WTC11 (cell line): ENCODE results near the gene FSD2. TPM values are rescaled to one million over a fixed set of nuclear protein-coding genes. Genes with fewer than 3 reads are reported as not detected.

Experiments
- ATAC-seq: fragments of 200-7000 bp; cut with Tn5 transposase; 2 replicates; pipeline ENCODE4 v1.10.0; 2021; ENCODE audit warnings: mild to moderate bottlenecking, moderate library complexity
- CTCF ChIA-PET: fragments of 300-600 bp; sonication (Branson Sonifier 250); formaldehyde crosslinking; loops from one replicate; lab custom pipeline; 2021; ENCODE audit warnings: antibody characterized with exemption; lab: Charles Lee
- POLR2A ChIA-PET: fragments of 350-600 bp; sonication (Branson Sonifier 250); formaldehyde crosslinking; loops from one replicate; lab custom pipeline; 2021; ENCODE audit warnings: antibody characterized with exemption; lab: Charles Lee
- DNase-seq: peaks from one replicate; pipeline ENCODE4 v3.0.0; 2021; ENCODE audit warnings: low spot score
- H3K27ac Mint-ChIP-seq: 2 replicates; pipeline ENCODE4 v1.8.0; 2021; ENCODE audit warnings: mixed read lengths
- H3K27me3 Mint-ChIP-seq: 2 replicates; pipeline ENCODE4 v1.8.0; 2021; ENCODE audit warnings: low read depth, mild to moderate bottlenecking, moderate library complexity, mixed read lengths
- H3K36me3 Mint-ChIP-seq: 2 replicates; pipeline ENCODE4 v1.8.0; 2021; ENCODE audit warnings: mixed read lengths
- H3K4me1 Mint-ChIP-seq: 2 replicates; pipeline ENCODE4 v1.8.0; 2022; ENCODE audit warnings: mixed read lengths
- H3K4me3 Mint-ChIP-seq: 2 replicates; pipeline ENCODE4 v1.8.0; 2021; ENCODE audit warnings: mild to moderate bottlenecking, moderate library complexity, mixed read lengths
- H3K9me3 Mint-ChIP-seq: 2 replicates; pipeline ENCODE4 v1.8.0; 2021; ENCODE audit warnings: mixed read lengths
- FOXP1 ChIP-seq: sonication (generic); formaldehyde crosslinking; IDR thresholded peaks from 2 replicates; pipeline ENCODE4 v1.8.0; 2022; ENCODE audit warnings: missing genetic modification reagents, mild to moderate bottlenecking, moderate library complexity, borderline replicate concordance
- GABPB1 ChIP-seq: sonication (generic); formaldehyde crosslinking; IDR thresholded peaks from 2 replicates; pipeline ENCODE4 v1.8.1; 2023; ENCODE audit warnings: mild to moderate bottlenecking, missing genetic modification reagents
- GTF2I ChIP-seq: fragments of 250-450 bp; sonication (Bioruptor Pico); conservative IDR thresholded peaks from 2 replicates; pipeline ENCODE4 v1.4.0; 2021; ENCODE audit warnings: mild to moderate bottlenecking
- MXD4 ChIP-seq: fragments of 250-450 bp; sonication (Bioruptor Pico); IDR thresholded peaks from 2 replicates; pipeline ENCODE4 v1.8.0; 2021; ENCODE audit warnings: mild to moderate bottlenecking, moderate library complexity, borderline replicate concordance
- NFE2L1 ChIP-seq: sonication (generic); formaldehyde crosslinking; IDR thresholded peaks from 2 replicates; pipeline ENCODE4 v1.8.1; 2023; ENCODE audit warnings: missing genetic modification reagents
- NR2C2 ChIP-seq: sonication (generic); formaldehyde crosslinking; IDR thresholded peaks from 2 replicates; pipeline ENCODE4 v1.8.0; 2022; ENCODE audit warnings: mild to moderate bottlenecking, missing genetic modification reagents
- RORB ChIP-seq: fragments of 250-450 bp; sonication (Bioruptor Pico); IDR thresholded peaks from 2 replicates; pipeline ENCODE4 v1.9.0; 2021; ENCODE audit warnings: mild to moderate bottlenecking
- SMAD3 ChIP-seq: sonication (generic); formaldehyde crosslinking; IDR thresholded peaks from 2 replicates; pipeline ENCODE4 v1.8.0; 2022; ENCODE audit warnings: missing genetic modification reagents, mild to moderate bottlenecking, borderline replicate concordance
- TP53 ChIP-seq: sonication (generic); formaldehyde crosslinking; IDR thresholded peaks from 2 replicates; pipeline ENCODE4 v1.8.1; 2023; ENCODE audit warnings: mild to moderate bottlenecking, missing genetic modification reagents
- ZNF121 ChIP-seq: sonication (generic); formaldehyde crosslinking; IDR thresholded peaks from 2 replicates; pipeline ENCODE4 v1.8.0; 2023; ENCODE audit warnings: missing genetic modification reagents
- ZNF138 ChIP-seq: sonication (generic); formaldehyde crosslinking; conservative IDR thresholded peaks from 2 replicates; pipeline ENCODE4 v1.8.1; 2022; ENCODE audit warnings: mild to moderate bottlenecking, moderate library complexity, missing genetic modification reagents
- ZNF219 ChIP-seq: sonication (generic); formaldehyde crosslinking; IDR thresholded peaks from 2 replicates; pipeline ENCODE4 v1.8.0; 2023; ENCODE audit warnings: missing genetic modification reagents, mild to moderate bottlenecking, borderline replicate concordance
- ZNF396 ChIP-seq: fragments of 250-450 bp; sonication (Bioruptor Pico); IDR thresholded peaks from 2 replicates; pipeline ENCODE4 v1.8.0; 2021; ENCODE audit warnings: mild to moderate bottlenecking, moderate library complexity, borderline replicate concordance
- ZNF416 ChIP-seq: fragments of 250-450 bp; sonication (Bioruptor Pico); IDR thresholded peaks from 2 replicates; pipeline ENCODE4 v1.9.0; 2021; ENCODE audit warnings: mild to moderate bottlenecking, inconsistent platforms
- total RNA-seq: library from RNA; stranded (reverse); gene quantifications from 3 replicates; pipeline ENCODE4 v1.2.3, GENCODE V29; 2021
- TF ChIP-seq, protein P1 (sequence below): sonication (generic); formaldehyde crosslinking; IDR thresholded peaks from 2 replicates; pipeline ENCODE4 v1.8.1; 2023; ENCODE audit warnings: mild to moderate bottlenecking, moderate library complexity, missing genetic modification reagents
- TF ChIP-seq, protein P2 (sequence below): fragments of 250-450 bp; sonication (Bioruptor Pico); IDR thresholded peaks from 2 replicates; pipeline ENCODE4 v1.9.0; 2021; ENCODE audit warnings: mild to moderate bottlenecking
- TF ChIP-seq, protein P3 (sequence below): sonication (generic); formaldehyde crosslinking; IDR thresholded peaks from 2 replicates; pipeline ENCODE4 v1.8.1; 2023; ENCODE audit warnings: mild to moderate bottlenecking, missing genetic modification reagents, borderline replicate concordance
- TF ChIP-seq, protein P4 (sequence below): sonication (generic); formaldehyde crosslinking; IDR thresholded peaks from 2 replicates; pipeline ENCODE4 v1.8.1; 2023; ENCODE audit warnings: mild to moderate bottlenecking, missing genetic modification reagents, moderate library complexity

FSD2 gene
- total RNA-seq, 1 experiment from 2014 or later = not detected

DNA sequence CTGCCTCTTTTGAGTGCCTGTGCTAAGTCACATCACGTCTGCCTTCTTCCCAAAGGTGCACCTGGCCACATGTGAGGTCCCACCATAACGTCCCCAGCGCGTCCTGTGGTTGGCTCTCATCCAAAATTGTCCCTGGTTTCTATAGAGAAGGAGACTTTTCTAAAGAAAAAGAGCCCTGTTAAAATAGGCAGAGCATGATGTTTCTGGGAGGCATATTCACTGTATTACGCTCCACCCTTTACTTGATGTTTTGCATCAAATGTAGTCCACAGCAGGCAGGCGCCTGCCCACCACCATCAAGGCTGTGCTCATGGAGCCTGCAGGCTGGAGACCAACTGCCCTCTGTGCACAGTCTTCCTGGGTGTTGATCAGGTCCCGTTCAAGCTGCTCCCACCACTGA is 39.8 kb upstream of the FSD2 start:
- H3K27me3 Mint-ChIP-seq = no peaks in the 10 kb centered on the region
- no peaks in the 10 kb centered on the region for H3K36me3 Mint-ChIP-seq
- ChIA-PET POLR2A (no interaction called here), CTCF (no interaction called here)
- DNase-seq = no peak
- H3K4me3 Mint-ChIP-seq = no peak overlapping the region
- TF ChIP-seq GTF2I (CRISPR knock-in tag) (no peak), NFE2L1 (CRISPR knock-in tag) (no peak), FOXP1 (no peak), TP53 (CRISPR knock-in tag) (no peak), NR2C2 (CRISPR knock-in tag) (no peak), RORB (CRISPR knock-in tag) (no peak), ZNF219 (no peak), MXD4 (CRISPR knock-in tag) (no peak), SMAD3 (CRISPR knock-in tag) (no peak), GABPB1 (CRISPR knock-in tag) (no peak), ZNF416 (CRISPR knock-in tag) (no peak), ZNF138 (CRISPR knock-in tag) (no peak), ZNF121 (no peak)
- TF ChIP-seq, protein P1, sequence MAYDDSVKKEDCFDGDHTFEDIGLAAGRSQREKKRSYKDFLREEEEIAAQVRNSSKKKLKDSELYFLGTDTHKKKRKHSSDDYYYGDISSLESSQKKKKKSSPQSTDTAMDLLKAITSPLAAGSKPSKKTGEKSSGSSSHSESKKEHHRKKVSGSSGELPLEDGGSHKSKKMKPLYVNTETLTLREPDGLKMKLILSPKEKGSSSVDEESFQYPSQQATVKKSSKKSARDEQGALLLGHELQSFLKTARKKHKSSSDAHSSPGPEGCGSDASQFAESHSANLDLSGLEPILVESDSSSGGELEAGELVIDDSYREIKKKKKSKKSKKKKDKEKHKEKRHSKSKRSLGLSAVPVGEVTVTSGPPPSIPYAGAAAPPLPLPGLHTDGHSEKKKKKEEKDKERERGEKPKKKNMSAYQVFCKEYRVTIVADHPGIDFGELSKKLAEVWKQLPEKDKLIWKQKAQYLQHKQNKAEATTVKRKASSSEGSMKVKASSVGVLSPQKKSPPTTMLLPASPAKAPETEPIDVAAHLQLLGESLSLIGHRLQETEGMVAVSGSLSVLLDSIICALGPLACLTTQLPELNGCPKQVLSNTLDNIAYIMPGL (CRISPR knock-in tag) = no peak
- TF ChIP-seq, protein P2, sequence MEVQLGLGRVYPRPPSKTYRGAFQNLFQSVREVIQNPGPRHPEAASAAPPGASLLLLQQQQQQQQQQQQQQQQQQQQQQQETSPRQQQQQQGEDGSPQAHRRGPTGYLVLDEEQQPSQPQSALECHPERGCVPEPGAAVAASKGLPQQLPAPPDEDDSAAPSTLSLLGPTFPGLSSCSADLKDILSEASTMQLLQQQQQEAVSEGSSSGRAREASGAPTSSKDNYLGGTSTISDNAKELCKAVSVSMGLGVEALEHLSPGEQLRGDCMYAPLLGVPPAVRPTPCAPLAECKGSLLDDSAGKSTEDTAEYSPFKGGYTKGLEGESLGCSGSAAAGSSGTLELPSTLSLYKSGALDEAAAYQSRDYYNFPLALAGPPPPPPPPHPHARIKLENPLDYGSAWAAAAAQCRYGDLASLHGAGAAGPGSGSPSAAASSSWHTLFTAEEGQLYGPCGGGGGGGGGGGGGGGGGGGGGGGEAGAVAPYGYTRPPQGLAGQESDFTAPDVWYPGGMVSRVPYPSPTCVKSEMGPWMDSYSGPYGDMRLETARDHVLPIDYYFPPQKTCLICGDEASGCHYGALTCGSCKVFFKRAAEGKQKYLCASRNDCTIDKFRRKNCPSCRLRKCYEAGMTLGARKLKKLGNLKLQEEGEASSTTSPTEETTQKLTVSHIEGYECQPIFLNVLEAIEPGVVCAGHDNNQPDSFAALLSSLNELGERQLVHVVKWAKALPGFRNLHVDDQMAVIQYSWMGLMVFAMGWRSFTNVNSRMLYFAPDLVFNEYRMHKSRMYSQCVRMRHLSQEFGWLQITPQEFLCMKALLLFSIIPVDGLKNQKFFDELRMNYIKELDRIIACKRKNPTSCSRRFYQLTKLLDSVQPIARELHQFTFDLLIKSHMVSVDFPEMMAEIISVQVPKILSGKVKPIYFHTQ (CRISPR knock-in tag) = no peak
- TF ChIP-seq, protein P3, sequence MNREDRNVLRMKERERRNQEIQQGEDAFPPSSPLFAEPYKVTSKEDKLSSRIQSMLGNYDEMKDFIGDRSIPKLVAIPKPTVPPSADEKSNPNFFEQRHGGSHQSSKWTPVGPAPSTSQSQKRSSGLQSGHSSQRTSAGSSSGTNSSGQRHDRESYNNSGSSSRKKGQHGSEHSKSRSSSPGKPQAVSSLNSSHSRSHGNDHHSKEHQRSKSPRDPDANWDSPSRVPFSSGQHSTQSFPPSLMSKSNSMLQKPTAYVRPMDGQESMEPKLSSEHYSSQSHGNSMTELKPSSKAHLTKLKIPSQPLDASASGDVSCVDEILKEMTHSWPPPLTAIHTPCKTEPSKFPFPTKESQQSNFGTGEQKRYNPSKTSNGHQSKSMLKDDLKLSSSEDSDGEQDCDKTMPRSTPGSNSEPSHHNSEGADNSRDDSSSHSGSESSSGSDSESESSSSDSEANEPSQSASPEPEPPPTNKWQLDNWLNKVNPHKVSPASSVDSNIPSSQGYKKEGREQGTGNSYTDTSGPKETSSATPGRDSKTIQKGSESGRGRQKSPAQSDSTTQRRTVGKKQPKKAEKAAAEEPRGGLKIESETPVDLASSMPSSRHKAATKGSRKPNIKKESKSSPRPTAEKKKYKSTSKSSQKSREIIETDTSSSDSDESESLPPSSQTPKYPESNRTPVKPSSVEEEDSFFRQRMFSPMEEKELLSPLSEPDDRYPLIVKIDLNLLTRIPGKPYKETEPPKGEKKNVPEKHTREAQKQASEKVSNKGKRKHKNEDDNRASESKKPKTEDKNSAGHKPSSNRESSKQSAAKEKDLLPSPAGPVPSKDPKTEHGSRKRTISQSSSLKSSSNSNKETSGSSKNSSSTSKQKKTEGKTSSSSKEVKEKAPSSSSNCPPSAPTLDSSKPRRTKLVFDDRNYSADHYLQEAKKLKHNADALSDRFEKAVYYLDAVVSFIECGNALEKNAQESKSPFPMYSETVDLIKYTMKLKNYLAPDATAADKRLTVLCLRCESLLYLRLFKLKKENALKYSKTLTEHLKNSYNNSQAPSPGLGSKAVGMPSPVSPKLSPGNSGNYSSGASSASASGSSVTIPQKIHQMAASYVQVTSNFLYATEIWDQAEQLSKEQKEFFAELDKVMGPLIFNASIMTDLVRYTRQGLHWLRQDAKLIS (CRISPR knock-in tag) = no peak
- TF ChIP-seq, protein P4, sequence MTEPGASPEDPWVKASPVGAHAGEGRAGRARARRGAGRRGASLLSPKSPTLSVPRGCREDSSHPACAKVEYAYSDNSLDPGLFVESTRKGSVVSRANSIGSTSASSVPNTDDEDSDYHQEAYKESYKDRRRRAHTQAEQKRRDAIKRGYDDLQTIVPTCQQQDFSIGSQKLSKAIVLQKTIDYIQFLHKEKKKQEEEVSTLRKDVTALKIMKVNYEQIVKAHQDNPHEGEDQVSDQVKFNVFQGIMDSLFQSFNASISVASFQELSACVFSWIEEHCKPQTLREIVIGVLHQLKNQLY (CRISPR knock-in tag) = no peak
- no peak for ATAC-seq
- peaks cover 15% of the 10 kb centered on the region for H3K4me1 Mint-ChIP-seq
- 0 out of 2 replicates have a peak, but pooled peaks cover 5% of the 10 kb centered on the region for H3K9me3 Mint-ChIP-seq
- H3K27ac Mint-ChIP-seq = no peak overlapping the region

DNA sequence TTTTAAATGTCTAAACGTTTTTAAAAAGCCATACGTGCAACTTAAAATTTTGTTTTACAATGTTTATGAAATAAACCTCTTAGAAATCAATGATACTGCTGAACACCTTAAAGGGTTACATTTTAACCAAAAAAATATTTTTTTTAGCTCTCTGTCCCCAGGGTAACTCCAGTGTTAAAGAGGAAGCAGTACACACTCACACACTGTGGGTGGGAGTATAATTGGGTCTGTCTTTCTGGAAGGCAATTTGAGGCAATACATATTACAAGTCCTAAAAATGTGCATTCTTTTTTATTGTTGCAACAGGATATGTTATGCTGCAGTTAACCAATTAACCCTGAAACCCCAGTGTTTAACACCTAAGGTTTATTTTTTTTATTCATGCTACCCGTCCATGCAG is 37.7 kb upstream of the FSD2 start:
- H3K4me3 Mint-ChIP-seq = no peak overlapping the region
- no peak for DNase-seq
- H3K36me3 Mint-ChIP-seq = no peaks in the 10 kb centered on the region
- TF ChIP-seq ZNF396 (CRISPR knock-in tag) (no peak), ZNF138 (CRISPR knock-in tag) (no peak)
- TF ChIP-seq, protein P3 (CRISPR knock-in tag) = no peak
- no peaks in the 10 kb centered on the region for H3K27me3 Mint-ChIP-seq
- POLR2A ChIA-PET = no interaction called here
- no peak overlapping the region for H3K27ac Mint-ChIP-seq
- CTCF ChIA-PET = interaction anchor here (0.7 kb wide), 1 partner anchor 257 kb away, joined by 3 read pairs; no protein-coding TSS in a partner anchor
- no peaks in the 10 kb centered on the region for H3K4me1 Mint-ChIP-seq
- no peak for ATAC-seq
- 0 out of 2 replicates have a peak, but pooled peaks cover 5% of the 10 kb centered on the region for H3K9me3 Mint-ChIP-seq
